Hepatocyte (in vitro differentiated cells): ENCODE measurements around the gene NXPH2.
A peak's percentile ranks its signal among the peaks of the same experiment; 100 is the strongest.

Experiments used
- CTCF ChIP-seq: fragments of 200-600 bp; sonication (generic); IDR thresholded peaks from 2 replicates; pipeline ENCODE4 v1.5.1; 2016; ENCODE audit warnings: antibody characterized with exemption, mild to moderate bottlenecking; ENCODE audit not compliant: poor library complexity
- EZH2 ChIP-seq: fragments of 200-600 bp; sonication (generic); IDR thresholded peaks from 2 replicates; pipeline ENCODE4 v1.6.1; 2016; ENCODE audit warnings: antibody characterized with exemption, mild to moderate bottlenecking, borderline replicate concordance

GRCh38 chr2:138827426-138828054 lies 47.4 kb upstream of the NXPH2 start:
- TF ChIP-seq CTCF (peak; percentile 82), EZH2 (no peak)
